OCI-LY3 (cell line): ENCODE data around the gene PARD3B.

Experiments used
- EZH2phosphoT487 ChIP-seq: fragments of 200-600 bp; shearing (Covaris generic); IDR thresholded peaks from 2 replicates; pipeline ENCODE4 v1.6.1; 2018; ENCODE audit warnings: antibody characterized with exemption, mixed run types, low read depth
- TF ChIP-seq, protein P1 (sequence below): fragments of 200-600, 300-600 bp; sonication (generic); IDR thresholded peaks from 2 replicates; pipeline ENCODE4 v1.5.1; 2014; ENCODE audit warnings: antibody characterized with exemption, low read length, low read depth

DNA sequence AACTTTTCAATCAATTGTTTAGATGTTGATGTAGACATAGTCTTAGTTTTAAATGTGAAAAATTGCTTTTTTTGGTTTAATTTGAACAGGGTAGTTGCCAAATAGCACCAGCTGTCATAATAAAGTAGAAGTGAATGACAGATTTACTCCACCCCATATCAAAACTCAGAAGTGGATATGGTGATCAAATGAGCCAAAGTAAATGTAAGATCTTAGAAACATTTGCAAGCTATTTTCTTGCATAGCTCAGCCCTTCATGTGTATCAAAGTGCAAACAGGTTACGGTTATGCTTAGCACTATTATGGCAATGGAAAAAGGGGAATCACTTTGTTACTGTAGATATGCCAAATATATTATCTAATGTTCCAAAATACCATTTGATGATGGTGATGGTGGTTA, 596.1 kb downstream of the PARD3B start:
- TF ChIP-seq, protein P1, sequence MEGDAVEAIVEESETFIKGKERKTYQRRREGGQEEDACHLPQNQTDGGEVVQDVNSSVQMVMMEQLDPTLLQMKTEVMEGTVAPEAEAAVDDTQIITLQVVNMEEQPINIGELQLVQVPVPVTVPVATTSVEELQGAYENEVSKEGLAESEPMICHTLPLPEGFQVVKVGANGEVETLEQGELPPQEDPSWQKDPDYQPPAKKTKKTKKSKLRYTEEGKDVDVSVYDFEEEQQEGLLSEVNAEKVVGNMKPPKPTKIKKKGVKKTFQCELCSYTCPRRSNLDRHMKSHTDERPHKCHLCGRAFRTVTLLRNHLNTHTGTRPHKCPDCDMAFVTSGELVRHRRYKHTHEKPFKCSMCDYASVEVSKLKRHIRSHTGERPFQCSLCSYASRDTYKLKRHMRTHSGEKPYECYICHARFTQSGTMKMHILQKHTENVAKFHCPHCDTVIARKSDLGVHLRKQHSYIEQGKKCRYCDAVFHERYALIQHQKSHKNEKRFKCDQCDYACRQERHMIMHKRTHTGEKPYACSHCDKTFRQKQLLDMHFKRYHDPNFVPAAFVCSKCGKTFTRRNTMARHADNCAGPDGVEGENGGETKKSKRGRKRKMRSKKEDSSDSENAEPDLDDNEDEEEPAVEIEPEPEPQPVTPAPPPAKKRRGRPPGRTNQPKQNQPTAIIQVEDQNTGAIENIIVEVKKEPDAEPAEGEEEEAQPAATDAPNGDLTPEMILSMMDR, result no peak
- TF ChIP-seq EZH2phosphoT487, result no peak
